Measurements from ENCODE around the gene SCAMP5. TPM values are rescaled to one million over a fixed set of nuclear protein-coding genes. Genes with fewer than 3 reads are reported as not detected.

Gene SCAMP5
- polyA plus RNA-seq, 2 of the 4 experiments (the other 2 are of a cell fraction) = 10.5 to 16.2 TPM

DNA sequence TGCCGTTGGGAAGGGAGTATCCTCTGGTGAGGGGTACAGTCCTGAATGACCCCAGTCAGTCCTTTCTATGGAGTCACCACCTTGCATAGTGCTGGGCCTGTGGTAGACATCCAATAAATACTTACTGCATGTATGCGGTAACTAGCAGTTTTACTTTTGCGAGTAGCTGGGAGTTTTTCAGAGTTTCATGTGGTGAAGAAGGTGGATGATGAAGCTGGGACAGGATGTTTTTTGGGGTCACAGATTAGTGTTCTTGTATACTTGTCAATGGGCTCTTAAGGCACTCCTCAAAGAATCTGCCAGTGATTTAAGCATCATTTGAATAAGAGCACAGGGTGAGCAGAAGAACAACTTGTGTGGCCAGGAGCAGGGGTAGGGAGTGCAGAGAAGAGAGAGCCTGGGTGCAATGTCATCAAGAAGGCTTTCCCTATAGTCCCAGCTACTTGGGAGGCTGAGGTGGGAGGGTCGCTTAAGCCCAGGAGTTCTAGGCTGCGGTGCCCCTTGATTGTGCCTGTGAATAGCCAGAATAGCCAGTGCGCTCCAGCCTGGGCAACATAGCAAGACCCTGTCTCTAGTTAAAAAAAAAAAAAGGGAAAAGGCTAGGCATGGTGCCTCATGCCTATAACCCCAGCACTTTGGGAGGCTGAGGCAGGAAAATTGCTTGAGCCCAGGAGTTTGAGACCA, 50.1 kb downstream of the SCAMP5 start:
- H3K27ac ChIP-seq = no peak overlapping the region; a peak in 1 of 6 replicates
- no peak for ATAC-seq
- H3K4me1 ChIP-seq = peaks cover 31% of the 10 kb centered on the region
- no peak overlapping the region for H3K4me3 ChIP-seq
- no peaks in the 10 kb centered on the region for H3K9me3 ChIP-seq
- WGBS (ENCODE audit: missing lambda C conversion rate) = 88% methylated on average over 6 of the region's 6 CpGs
- DNase-seq (ENCODE audit: low read depth in 1 of 2, low spot score in 1 of 2) = no peak
- FAIRE-seq = no peak
- no peak overlapping the region for H3K4me2 ChIP-seq
- ChIA-PET CTCF (interaction anchor here (1.6 to 2.8 kb wide), 2 partner anchors 11 to 262 kb away, joined by 4 to 24 read pairs; no protein-coding TSS in a partner anchor), POLR2A (no interaction called here)
- TF ChIP-seq, protein P1, sequence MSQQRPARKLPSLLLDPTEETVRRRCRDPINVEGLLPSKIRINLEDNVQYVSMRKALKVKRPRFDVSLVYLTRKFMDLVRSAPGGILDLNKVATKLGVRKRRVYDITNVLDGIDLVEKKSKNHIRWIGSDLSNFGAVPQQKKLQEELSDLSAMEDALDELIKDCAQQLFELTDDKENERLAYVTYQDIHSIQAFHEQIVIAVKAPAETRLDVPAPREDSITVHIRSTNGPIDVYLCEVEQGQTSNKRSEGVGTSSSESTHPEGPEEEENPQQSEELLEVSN (IDR thresholded peaks at IDR 0.05; ENCODE audit: borderline replicate concordance, low read depth) = no peak
- no peak for TF ChIP-seq ZFP36 (IDR thresholded peaks at IDR 0.05; ENCODE audit: borderline replicate concordance, partially characterized antibody)
- TF ChIP-seq, protein P2, sequence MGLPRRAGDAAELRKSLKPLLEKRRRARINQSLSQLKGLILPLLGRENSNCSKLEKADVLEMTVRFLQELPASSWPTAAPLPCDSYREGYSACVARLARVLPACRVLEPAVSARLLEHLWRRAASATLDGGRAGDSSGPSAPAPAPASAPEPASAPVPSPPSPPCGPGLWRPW (IDR thresholded peaks at IDR 0.05) = no peak
- no peak for TF ChIP-seq CHD4 (IDR thresholded peaks at IDR 0.05; ENCODE audit: borderline replicate concordance)
- TF ChIP-seq, protein P3, sequence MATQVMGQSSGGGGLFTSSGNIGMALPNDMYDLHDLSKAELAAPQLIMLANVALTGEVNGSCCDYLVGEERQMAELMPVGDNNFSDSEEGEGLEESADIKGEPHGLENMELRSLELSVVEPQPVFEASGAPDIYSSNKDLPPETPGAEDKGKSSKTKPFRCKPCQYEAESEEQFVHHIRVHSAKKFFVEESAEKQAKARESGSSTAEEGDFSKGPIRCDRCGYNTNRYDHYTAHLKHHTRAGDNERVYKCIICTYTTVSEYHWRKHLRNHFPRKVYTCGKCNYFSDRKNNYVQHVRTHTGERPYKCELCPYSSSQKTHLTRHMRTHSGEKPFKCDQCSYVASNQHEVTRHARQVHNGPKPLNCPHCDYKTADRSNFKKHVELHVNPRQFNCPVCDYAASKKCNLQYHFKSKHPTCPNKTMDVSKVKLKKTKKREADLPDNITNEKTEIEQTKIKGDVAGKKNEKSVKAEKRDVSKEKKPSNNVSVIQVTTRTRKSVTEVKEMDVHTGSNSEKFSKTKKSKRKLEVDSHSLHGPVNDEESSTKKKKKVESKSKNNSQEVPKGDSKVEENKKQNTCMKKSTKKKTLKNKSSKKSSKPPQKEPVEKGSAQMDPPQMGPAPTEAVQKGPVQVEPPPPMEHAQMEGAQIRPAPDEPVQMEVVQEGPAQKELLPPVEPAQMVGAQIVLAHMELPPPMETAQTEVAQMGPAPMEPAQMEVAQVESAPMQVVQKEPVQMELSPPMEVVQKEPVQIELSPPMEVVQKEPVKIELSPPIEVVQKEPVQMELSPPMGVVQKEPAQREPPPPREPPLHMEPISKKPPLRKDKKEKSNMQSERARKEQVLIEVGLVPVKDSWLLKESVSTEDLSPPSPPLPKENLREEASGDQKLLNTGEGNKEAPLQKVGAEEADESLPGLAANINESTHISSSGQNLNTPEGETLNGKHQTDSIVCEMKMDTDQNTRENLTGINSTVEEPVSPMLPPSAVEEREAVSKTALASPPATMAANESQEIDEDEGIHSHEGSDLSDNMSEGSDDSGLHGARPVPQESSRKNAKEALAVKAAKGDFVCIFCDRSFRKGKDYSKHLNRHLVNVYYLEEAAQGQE (IDR thresholded peaks at IDR 0.05) = no peak
- TF ChIP-seq NR3C1 (IDR thresholded peaks at IDR 0.05) = no peak
- TF ChIP-seq MAFK (IDR thresholded peaks at IDR 0.05; ENCODE audit: partially characterized antibody) = no peak
- TF ChIP-seq, protein P4, sequence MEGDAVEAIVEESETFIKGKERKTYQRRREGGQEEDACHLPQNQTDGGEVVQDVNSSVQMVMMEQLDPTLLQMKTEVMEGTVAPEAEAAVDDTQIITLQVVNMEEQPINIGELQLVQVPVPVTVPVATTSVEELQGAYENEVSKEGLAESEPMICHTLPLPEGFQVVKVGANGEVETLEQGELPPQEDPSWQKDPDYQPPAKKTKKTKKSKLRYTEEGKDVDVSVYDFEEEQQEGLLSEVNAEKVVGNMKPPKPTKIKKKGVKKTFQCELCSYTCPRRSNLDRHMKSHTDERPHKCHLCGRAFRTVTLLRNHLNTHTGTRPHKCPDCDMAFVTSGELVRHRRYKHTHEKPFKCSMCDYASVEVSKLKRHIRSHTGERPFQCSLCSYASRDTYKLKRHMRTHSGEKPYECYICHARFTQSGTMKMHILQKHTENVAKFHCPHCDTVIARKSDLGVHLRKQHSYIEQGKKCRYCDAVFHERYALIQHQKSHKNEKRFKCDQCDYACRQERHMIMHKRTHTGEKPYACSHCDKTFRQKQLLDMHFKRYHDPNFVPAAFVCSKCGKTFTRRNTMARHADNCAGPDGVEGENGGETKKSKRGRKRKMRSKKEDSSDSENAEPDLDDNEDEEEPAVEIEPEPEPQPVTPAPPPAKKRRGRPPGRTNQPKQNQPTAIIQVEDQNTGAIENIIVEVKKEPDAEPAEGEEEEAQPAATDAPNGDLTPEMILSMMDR (IDR thresholded peaks at IDR 0.05) = no peak

DNA sequence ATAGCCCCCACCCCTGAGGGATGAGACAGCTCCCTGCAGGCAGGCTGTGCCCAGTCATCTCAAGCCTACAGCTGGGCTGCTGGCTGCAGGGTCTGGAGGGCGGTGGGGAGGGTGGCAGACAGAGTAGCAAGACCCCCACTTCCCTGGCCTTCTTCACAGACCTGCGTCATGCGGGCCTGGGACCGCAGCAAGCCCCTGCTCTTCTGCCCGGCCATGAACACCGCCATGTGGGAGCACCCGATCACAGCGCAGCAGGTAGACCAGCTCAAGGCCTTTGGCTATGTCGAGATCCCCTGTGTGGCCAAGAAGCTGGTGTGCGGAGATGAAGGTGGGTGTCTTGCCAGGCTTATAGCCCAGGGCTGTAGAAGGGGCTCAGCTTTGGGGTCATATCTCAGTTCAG, 53.0 kb downstream of the SCAMP5 start:
- Histone ChIP-seq H3K4me2 (no peak overlapping the region), H3K27ac (peak overlapping the region in 1 of 2 experiments; percentile 83; a peak in 3 of 6 replicates), H3K4me3 (no peak overlapping the region), H3K4me1 (peaks cover 21% of the 10 kb centered on the region), H3K9me3 (no peaks in the 10 kb centered on the region)
- DNase-seq (ENCODE audit: low read depth in 1 of 2, low spot score in 1 of 2) (no peak), FAIRE-seq (no peak), ATAC-seq (no peak)
- TF ChIP-seq NPAS2 (CRISPR knock-in tag; IDR thresholded peaks at IDR 0.05; ENCODE audit: borderline replicate concordance) (no peak), HOXA7 (CRISPR knock-in tag; IDR thresholded peaks at IDR 0.05) (no peak), RAD21 (conservative IDR thresholded peaks at IDR 0.05 in 1 of 2, IDR thresholded peaks at IDR 0.05 in 1 of 2) (no peak), CBX2 (IDR thresholded peaks at IDR 0.05; ENCODE audit: borderline replicate concordance, low read depth) (no peak), HOXB5 (CRISPR knock-in tag; IDR thresholded peaks at IDR 0.05) (no peak), TP53 (CRISPR knock-in tag; IDR thresholded peaks at IDR 0.05) (no peak), EP300 (IDR thresholded peaks at IDR 0.05) (no peak), ESRRA (IDR thresholded peaks at IDR 0.05; ENCODE audit: borderline replicate concordance, low read length) (no peak), MAFK (IDR thresholded peaks at IDR 0.05; ENCODE audit: partially characterized antibody) (no peak), FOSB (CRISPR knock-in tag; IDR thresholded peaks at IDR 0.05) (no peak)
- TF ChIP-seq, protein P5, sequence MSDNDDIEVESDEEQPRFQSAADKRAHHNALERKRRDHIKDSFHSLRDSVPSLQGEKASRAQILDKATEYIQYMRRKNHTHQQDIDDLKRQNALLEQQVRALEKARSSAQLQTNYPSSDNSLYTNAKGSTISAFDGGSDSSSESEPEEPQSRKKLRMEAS (IDR thresholded peaks at IDR 0.05) = no peak
- TF ChIP-seq, protein P6, sequence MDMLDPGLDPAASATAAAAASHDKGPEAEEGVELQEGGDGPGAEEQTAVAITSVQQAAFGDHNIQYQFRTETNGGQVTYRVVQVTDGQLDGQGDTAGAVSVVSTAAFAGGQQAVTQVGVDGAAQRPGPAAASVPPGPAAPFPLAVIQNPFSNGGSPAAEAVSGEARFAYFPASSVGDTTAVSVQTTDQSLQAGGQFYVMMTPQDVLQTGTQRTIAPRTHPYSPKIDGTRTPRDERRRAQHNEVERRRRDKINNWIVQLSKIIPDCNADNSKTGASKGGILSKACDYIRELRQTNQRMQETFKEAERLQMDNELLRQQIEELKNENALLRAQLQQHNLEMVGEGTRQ (IDR thresholded peaks at IDR 0.05) = no peak
- 88% methylated on average over 10 of the region's 10 CpGs for whole genome bisulfite sequencing (ENCODE audit: missing lambda C conversion rate)
- ChIA-PET CTCF (interaction anchor here (0.9 kb wide), 1 partner anchor 17 kb away, joined by 4 read pairs; no protein-coding TSS in a partner anchor), POLR2A (interaction anchor here (1.7 kb wide), 1 partner anchor 127 kb away, joined by 3 read pairs; no protein-coding TSS in a partner anchor)

Measured in A549 (cell line).